Naive B cell (primary cell): ENCODE measurements around the gene WDFY3. TPM values are rescaled to one million over a fixed set of nuclear protein-coding genes. Genes with fewer than 3 reads are reported as not detected.
"Not testable (repeated sequence)": the region's sequence is repeated elsewhere in the genome, so short reads cannot be mapped to it uniquely, and the experiment has no call there.

Source experiments
- ATAC-seq, 2 donors: fragments of 150-1000 bp; cut with Tn5 transposase; 2 replicates each; pipeline ENCODE4 v1.10.0; 2021; ENCODE audit warnings: low read depth in 2 of 2, mild to moderate bottlenecking in 2 of 2, moderate library complexity in 2 of 2
- DNase-seq: peaks from one replicate; pipeline ENCODE4 v3.0.0; 2022
- H3K27ac Mint-ChIP-seq, 6 donors: one replicate each; pipeline ENCODE4 v1.8.0; 2020 to 2022; ENCODE audit warnings: mild to moderate bottlenecking in 6 of 6, mixed read lengths in 6 of 6, moderate library complexity in 5 of 6, inconsistent platforms in 2 of 6
- H3K27me3 Mint-ChIP-seq, 3 donors: one replicate each; pipeline ENCODE4 v1.8.0; 2021 to 2022; ENCODE audit warnings: mixed read lengths in 3 of 3, mild to moderate bottlenecking in 1 of 3
- H3K36me3 Mint-ChIP-seq, 2 donors: one replicate each; pipeline ENCODE4 v1.8.0; 2020 to 2022; ENCODE audit warnings: mixed read lengths in 2 of 2, inconsistent platforms in 1 of 2, mild to moderate bottlenecking in 1 of 2
- H3K4me1 Mint-ChIP-seq, 3 donors: one replicate each; pipeline ENCODE4 v1.8.0; 2020 to 2022; ENCODE audit warnings: mixed read lengths in 3 of 3, inconsistent platforms in 1 of 3, mild to moderate bottlenecking in 1 of 3, moderate library complexity in 1 of 3
- H3K4me3 Mint-ChIP-seq, 8 donors: one replicate each; pipeline ENCODE4 v1.8.0; 2020 to 2022; ENCODE audit warnings: mild to moderate bottlenecking in 8 of 8, mixed read lengths in 8 of 8, moderate library complexity in 8 of 8, inconsistent platforms in 2 of 8
- H3K9me3 Mint-ChIP-seq, 7 donors: one replicate each; pipeline ENCODE4 v1.8.0; 2020 to 2022; ENCODE audit warnings: mixed read lengths in 7 of 7, mild to moderate bottlenecking in 5 of 7, inconsistent platforms in 2 of 7, moderate library complexity in 1 of 7
- polyA plus RNA-seq, 6 donors: library from polyadenylated mRNA; unstranded; fragments of 300-500 nt; fragmentation: Illumina TruSeq; gene quantifications; one replicate each; pipeline ENCODE4 v1.2.3, GENCODE V29; 2021; ENCODE audit warnings: low read depth in 6 of 6

Gene WDFY3
- polyA plus RNA-seq, 6 donors from 2014 or later: 0.19 TPM; not detected in 5

DNA sequence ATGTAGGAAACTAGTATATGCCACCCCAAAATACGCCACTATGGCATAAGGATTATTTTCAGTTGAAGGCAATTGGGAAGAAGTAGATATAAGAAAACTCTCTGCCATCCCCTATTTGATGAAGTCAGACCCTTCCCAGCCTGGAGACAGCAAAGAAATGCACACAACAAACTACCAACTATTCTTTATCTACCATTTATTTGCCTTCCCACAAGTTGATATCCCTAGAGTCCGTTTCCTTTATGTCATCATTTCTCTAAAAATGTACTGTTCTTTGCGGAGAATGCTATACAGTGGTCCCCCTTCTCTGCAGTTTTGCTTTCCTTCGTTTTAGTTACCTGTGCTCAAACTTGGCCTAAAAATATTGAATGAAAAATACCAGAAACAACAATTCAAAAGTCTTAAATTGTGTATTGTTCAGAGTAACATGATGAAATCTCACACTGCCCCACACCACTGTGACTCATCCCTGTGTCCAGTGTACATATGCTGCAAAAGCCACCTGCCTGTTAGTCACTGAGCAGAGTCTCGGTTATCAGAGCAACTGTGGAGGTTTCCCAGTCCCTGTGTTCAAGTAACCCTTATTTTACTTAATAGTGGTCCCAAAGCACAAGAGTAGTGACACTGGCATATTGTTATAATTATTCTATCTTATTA lies 152.3 kb downstream of the WDFY3 start:
- DNase-seq (no peak), ATAC-seq (no peak)
- Mint-ChIP-seq H3K36me3 (no peaks in the 10 kb centered on the region), H3K9me3 (no peaks in the 10 kb centered on the region), H3K27me3 (no peaks in the 10 kb centered on the region), H3K27ac (no peak overlapping the region), H3K4me1 (no peaks in the 10 kb centered on the region), H3K4me3 (no peak overlapping the region)

DNA sequence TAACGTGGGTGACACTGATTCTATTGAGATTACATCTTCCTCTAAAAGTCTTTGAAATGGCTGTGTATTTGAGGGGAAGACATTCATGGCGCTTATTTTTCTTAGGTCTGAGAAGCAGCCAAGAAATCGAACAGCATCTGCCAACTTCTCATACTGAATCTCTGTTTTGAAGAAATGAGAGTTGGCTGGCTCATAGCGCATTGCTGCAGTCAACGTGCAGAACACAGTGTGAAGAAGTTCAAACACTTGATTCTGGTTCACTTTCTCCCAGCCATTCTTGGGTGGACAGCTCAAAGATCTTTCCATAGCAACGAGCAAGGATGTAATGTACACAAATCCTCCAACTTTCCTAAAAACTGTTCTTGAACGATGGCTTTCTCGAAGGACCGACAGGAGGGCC lies 156.5 kb downstream of the WDFY3 start:
- Mint-ChIP-seq H3K27ac (no peak overlapping the region), H3K4me1 (no peaks in the 10 kb centered on the region), H3K9me3 (no peaks in the 10 kb centered on the region), H3K36me3 (no peaks in the 10 kb centered on the region), H3K4me3 (no peak overlapping the region), H3K27me3 (no peaks in the 10 kb centered on the region)
- DNase-seq (no peak), ATAC-seq (no peak)

DNA sequence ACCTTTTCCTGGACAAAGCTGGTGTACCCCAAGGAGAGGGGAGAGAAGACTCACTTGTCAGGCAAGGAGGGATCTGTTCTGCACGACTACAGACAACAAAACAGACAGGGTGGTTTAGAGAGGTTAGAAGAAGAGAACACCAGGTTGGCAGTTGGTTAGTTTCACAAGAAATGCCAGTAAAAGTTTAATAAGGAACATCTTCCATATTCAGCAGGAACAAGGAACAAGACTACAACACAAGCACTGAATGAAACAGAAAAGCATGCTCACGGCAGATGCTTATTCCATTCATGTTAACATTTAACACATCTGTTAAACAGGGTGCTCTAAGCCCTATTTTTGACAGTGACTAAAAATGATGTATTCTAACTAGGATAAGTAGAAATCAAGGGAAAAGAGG lies 158.2 kb downstream of the WDFY3 start:
- Mint-ChIP-seq H3K4me1 (no peaks in the 10 kb centered on the region), H3K36me3 (no peaks in the 10 kb centered on the region), H3K27me3 (no peaks in the 10 kb centered on the region), H3K27ac (no peak overlapping the region), H3K9me3 (no peaks in the 10 kb centered on the region), H3K4me3 (peak overlapping the region in 1 of 8 donors; percentile 57)
- no peak for DNase-seq
- ATAC-seq: no peak

DNA sequence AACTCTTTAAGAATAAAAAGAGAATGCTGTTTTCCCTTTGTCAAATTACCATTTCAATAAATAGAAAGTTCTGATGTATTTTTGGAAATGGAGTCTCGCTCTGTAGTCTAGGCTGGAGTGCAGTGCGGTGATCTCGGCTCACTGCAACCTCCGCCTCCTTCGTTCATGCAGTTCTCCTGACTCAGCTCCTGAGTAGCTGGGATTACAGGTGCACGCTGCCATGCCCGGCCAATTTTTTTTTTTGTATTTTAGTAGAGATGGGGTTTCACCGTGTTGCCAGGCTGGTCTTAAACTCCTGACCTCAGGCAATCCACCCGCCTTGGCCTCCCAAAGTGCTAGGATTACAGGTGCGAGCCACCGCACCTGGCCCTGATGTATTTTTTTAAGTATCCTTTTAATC lies 159.9 kb downstream of the WDFY3 start:
- not testable (repeated sequence) for H3K4me1 Mint-ChIP-seq, DNase-seq, ATAC-seq, H3K27me3 Mint-ChIP-seq, H3K4me3 Mint-ChIP-seq, H3K36me3 Mint-ChIP-seq, H3K9me3 Mint-ChIP-seq, H3K27ac Mint-ChIP-seq

DNA sequence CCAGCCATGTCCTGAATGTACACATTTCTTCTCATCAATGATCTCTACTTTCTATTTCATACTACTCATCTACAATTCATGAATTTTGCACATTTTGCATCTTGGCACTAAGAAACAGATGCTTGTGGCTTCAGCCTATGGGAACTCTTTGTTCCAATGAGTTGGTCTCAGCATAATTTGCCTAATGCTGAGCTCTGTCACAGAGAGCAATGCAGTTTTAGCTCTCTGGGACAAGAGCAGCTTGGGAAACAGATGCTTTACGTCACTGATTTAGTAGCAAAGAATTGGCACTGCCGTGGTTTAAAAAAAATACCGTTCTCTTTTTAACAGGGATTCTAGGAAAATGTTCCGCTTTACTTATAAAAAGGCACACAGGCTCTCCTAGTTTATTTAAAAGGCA lies 162.4 kb downstream of the WDFY3 start:
- Mint-ChIP-seq H3K27ac (no peak overlapping the region), H3K4me1 (no peaks in the 10 kb centered on the region), H3K9me3 (no peaks in the 10 kb centered on the region), H3K36me3 (no peaks in the 10 kb centered on the region), H3K27me3 (no peaks in the 10 kb centered on the region), H3K4me3 (no peak overlapping the region)
- no peak for DNase-seq
- no peak for ATAC-seq

DNA sequence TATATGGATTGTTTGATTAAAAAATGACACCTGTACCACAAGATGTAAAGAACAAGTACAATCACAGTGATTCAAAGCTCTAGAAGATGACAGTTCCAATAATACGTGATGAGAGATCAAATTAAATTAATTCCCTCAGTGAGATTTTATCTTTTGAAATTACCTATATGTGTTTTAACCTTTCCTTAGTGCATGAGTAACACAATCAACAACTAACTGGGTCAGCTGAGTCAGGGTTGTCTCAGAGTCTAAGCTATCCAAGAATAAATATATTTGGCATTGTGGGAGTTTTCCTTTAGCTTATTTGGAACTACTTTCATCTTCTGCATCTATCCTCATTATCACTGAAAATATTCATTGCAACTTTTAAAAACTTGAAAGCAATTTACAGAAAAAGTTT lies 162.8 kb downstream of the WDFY3 start:
- H3K4me1 Mint-ChIP-seq: no peaks in the 10 kb centered on the region
- no peak overlapping the region for H3K4me3 Mint-ChIP-seq
- ATAC-seq: no peak

DNA sequence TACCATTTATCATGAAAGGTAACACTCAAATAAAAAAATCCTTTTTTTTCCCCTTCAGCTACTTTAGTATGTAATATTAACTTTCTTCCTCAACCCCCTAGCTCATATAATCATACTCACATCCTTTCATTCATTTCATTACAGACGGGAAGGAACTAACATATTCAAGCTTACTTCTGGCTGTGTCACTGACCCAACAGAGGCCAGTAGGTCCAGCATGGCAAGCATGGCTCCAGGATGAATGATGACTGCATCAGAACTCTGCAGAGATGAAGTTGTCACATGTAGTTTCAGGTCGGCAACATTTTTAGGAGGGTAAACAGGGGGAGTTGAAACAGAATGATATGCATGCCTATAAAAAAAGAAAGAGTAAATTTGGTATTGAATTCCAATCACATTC lies 163.4 kb downstream of the WDFY3 start:
- no peak for DNase-seq
- no peaks in the 10 kb centered on the region for H3K27me3 Mint-ChIP-seq
- H3K4me1 Mint-ChIP-seq: no peaks in the 10 kb centered on the region
- H3K4me3 Mint-ChIP-seq: no peak overlapping the region
- H3K9me3 Mint-ChIP-seq: no peaks in the 10 kb centered on the region
- no peak overlapping the region for H3K27ac Mint-ChIP-seq
- ATAC-seq: no peak
- no peaks in the 10 kb centered on the region for H3K36me3 Mint-ChIP-seq

More for the DNA sequence above, 162.8 kb downstream of the WDFY3 start:
- H3K9me3 Mint-ChIP-seq: no peaks in the 10 kb centered on the region
- H3K27me3 Mint-ChIP-seq: no peaks in the 10 kb centered on the region
- no peak for DNase-seq
- no peaks in the 10 kb centered on the region for H3K36me3 Mint-ChIP-seq
- H3K27ac Mint-ChIP-seq: no peak overlapping the region

DNA sequence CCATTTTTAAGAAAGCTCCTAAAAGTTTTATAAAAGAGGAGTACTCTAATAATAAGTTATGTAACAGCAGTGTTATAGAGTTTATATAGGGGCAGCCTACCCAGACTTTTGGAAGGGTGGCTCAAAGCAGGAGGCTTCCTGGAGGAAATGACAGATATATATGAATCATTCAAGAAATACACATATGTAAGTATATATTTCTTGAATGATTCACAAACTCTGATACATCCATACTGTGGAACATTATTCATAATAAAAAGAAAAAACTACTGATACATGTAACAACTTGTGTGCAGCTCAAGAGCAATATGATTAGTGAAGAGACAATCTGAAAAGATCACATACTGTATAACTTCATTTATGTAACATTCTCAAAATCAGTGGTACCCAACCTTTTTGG lies 166.2 kb downstream of the WDFY3 start:
- H3K27ac Mint-ChIP-seq: no peak overlapping the region
- no peaks in the 10 kb centered on the region for H3K36me3 Mint-ChIP-seq
- H3K27me3 Mint-ChIP-seq: no peaks in the 10 kb centered on the region
- H3K4me3 Mint-ChIP-seq: no peak overlapping the region
- H3K4me1 Mint-ChIP-seq: no peaks in the 10 kb centered on the region
- ATAC-seq (no peak), DNase-seq (no peak)
- H3K9me3 Mint-ChIP-seq: no peaks in the 10 kb centered on the region

DNA sequence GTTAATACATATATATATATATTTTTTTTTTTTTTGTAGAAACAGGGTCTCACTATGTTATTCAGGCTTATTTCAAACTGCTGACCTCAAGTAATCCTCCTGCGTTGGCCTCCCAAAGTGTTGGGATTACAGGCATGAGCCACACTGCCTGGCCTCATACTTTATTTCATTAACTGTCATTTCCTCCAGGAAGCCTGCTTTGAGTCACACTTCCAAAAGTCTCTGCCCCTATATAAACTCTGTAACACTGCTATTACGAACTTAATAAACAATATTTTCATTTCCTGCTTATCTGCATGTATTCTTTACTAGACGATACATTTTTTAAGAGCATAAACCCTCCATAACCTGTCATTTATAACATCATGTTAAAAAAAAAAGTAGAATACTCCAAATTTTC lies 167.2 kb downstream of the WDFY3 start:
- no peak overlapping the region for H3K4me3 Mint-ChIP-seq
- no peaks in the 10 kb centered on the region for H3K36me3 Mint-ChIP-seq
- H3K9me3 Mint-ChIP-seq: no peaks in the 10 kb centered on the region

DNA sequence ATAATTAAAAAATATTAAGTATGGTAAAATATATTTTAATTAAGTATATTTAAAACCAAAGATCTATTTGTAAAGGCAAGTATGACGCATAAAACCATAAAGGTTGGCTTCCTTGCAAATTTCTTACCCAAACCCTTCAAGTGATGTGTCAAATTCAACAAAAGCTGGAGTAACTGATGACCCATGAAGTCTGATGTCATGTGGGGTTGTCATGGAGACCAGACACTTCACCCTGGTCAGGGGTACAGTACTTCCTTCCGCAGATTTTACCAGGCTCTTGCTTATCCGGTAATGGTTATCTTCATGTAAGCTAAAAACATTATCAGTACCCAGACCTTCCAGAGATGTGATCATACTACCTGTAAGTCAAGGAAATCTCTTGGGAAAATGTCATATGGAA lies 170.1 kb downstream of the WDFY3 start:
- Mint-ChIP-seq H3K27ac (peak overlapping the region in 1 of 6 donors; percentile 54), H3K9me3 (no peaks in the 10 kb centered on the region), H3K27me3 (no peaks in the 10 kb centered on the region), H3K36me3 (no peaks in the 10 kb centered on the region), H3K4me1 (no peaks in the 10 kb centered on the region), H3K4me3 (no peak overlapping the region)
- no peak for DNase-seq
- ATAC-seq: no peak

More for the DNA sequence above, 167.2 kb downstream of the WDFY3 start:
- no peaks in the 10 kb centered on the region for H3K27me3 Mint-ChIP-seq
- H3K27ac Mint-ChIP-seq: no peak overlapping the region
- ATAC-seq (no peak), DNase-seq (no peak)
- no peaks in the 10 kb centered on the region for H3K4me1 Mint-ChIP-seq

DNA sequence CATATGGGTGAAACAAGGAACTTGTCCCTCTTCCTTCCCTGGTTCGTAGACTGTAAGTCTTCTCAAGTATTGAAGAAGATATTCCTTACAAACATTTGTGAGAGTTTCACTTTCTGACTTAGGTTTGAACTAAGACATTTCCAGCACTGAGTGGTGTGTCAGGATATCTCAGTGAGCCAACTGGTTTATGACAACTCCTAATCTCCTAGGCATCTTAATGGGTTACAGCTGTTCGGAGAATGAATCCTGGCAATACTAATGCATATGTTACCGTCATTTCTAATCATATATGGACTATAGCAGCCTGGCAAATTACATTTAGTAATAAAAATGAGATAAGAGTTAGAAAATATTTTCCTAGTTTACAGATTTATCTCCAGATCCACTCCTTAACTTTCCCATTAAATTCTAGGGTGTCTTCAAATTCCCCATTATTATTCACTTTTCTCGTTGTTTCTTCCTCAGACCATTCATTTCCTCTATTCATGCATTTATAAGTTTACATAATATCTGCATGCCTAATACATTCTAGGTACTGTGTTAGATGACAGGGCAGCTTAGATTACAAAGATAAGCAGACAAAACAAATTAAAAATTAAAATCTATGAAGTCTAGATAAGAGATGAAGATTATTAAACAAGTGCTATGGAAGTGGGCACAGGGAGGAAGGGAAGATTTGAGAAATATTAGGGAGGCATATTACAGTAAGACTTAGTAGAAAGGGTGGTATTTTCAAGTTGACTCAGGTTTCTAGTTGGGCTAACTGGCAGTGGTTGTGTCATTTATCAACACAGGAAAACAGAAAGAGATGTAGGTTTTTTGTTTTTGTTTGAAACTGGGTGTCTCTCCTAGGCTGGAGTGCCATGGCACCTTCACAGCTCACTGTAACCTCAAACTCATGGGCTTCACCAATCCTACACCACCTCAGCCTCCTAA lies 173.9 kb downstream of the WDFY3 start:
- Mint-ChIP-seq H3K4me3 (no peak overlapping the region), H3K9me3 (no peaks in the 10 kb centered on the region), H3K27ac (no peak overlapping the region), H3K36me3 (no peaks in the 10 kb centered on the region), H3K27me3 (no peaks in the 10 kb centered on the region), H3K4me1 (no peaks in the 10 kb centered on the region)
- DNase-seq: no peak
- ATAC-seq: no peak

DNA sequence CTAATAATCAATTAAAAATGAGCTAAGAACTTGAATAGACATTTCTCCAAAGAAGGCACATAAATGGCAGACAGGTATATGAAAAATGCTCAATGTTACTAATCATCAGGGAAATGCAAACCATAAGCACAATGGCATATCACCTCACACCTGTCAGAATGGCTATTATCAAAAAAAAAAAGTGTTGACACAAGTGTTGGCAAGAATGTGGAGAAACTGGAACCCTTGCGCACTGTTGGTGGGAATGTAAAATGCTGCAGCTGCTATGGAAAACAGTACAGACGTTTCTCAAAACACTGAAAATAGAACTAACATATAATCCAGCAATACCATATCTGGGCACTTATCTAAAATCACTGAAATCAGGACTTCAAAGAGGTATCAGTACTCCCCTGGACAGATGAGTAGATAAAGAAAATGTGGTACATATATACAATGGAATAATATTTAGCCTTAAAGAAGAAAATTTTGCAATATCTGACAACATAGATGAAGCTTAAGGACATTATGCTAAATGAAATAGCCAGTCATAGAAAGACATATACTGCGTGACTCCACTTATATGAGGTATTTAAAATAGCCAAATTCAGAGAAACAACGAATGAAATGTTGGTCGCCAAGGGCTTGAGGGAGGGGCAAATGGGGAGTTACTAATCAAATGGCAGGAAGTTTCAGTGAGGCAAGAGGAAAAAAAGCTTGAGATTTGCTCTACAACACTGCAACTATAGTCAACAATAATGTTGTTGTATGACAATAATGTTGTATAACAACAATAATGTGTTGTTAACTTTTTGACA lies 175.5 kb downstream of the WDFY3 start:
- no peak overlapping the region for H3K4me3 Mint-ChIP-seq
- DNase-seq (no peak), ATAC-seq (no peak)
- no peaks in the 10 kb centered on the region for H3K36me3 Mint-ChIP-seq
- no peak overlapping the region for H3K27ac Mint-ChIP-seq
- no peaks in the 10 kb centered on the region for H3K9me3 Mint-ChIP-seq
- no peaks in the 10 kb centered on the region for H3K27me3 Mint-ChIP-seq
- H3K4me1 Mint-ChIP-seq: no peaks in the 10 kb centered on the region

DNA sequence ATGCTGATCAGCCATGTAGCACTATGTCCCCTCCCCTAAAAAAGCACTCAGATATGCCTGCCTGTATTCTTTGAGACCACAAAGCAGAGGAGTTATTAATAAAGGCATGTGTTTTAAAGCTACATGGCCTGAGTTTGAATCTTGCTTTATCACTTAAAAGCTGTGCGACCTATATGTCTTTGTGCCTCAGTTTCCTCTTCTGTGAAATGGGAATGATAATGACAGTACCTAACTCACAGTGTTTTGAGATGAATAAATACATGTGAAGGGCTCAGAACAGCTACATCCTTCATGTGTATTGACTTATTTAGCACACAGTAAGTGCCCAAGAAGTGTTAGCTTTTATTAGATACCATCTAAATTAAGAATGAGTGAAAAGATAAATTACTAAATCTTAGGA lies 180.0 kb downstream of the WDFY3 start:
- Mint-ChIP-seq H3K9me3 (peaks cover 0 to 3% (median 0%) of the 10 kb centered on the region in 7 donors), H3K4me1 (no peaks in the 10 kb centered on the region), H3K27me3 (no peaks in the 10 kb centered on the region), H3K27ac (no peak overlapping the region), H3K4me3 (no peak overlapping the region), H3K36me3 (no peaks in the 10 kb centered on the region)
- ATAC-seq (no peak), DNase-seq (no peak)

DNA sequence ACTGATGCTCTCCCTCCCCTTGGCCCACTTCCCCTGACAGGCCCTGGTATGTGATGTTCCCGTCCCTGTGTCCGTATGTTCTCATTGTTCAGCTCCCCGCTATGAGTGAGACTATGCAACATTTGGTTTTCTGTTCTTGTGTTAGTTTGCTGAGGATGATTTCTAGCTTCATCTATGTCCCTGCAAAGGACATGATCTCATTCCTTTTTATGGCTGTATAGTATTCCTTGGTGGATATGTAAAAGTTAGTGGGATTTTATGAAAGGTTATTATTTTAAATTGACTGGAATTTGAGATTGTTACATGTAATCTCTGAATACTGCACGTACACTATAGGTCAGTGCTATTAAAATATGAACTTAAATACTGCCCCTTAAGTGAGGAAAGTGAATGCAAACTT lies 184.0 kb downstream of the WDFY3 start:
- Mint-ChIP-seq H3K4me3 (no peak overlapping the region), H3K27ac (no peak overlapping the region), H3K27me3 (no peaks in the 10 kb centered on the region), H3K36me3 (no peaks in the 10 kb centered on the region), H3K9me3 (peaks cover 0 to 3% (median 0%) of the 10 kb centered on the region in 7 donors), H3K4me1 (no peaks in the 10 kb centered on the region)
- DNase-seq (no peak), ATAC-seq (no peak)
